NCI-H446 (cell line): Measurements from ENCODE around the gene AQP2.
"Not testable (repeated sequence)": the region's sequence is repeated elsewhere in the genome, so short reads cannot be mapped to it uniquely, and the experiment has no call there.

Experiments used
- DNase-seq, 2 experiments: peaks; one replicate each; lab custom pipeline; 2025; lab: John Stamatoyannopoulos, UW

Gene AQP2

DNA sequence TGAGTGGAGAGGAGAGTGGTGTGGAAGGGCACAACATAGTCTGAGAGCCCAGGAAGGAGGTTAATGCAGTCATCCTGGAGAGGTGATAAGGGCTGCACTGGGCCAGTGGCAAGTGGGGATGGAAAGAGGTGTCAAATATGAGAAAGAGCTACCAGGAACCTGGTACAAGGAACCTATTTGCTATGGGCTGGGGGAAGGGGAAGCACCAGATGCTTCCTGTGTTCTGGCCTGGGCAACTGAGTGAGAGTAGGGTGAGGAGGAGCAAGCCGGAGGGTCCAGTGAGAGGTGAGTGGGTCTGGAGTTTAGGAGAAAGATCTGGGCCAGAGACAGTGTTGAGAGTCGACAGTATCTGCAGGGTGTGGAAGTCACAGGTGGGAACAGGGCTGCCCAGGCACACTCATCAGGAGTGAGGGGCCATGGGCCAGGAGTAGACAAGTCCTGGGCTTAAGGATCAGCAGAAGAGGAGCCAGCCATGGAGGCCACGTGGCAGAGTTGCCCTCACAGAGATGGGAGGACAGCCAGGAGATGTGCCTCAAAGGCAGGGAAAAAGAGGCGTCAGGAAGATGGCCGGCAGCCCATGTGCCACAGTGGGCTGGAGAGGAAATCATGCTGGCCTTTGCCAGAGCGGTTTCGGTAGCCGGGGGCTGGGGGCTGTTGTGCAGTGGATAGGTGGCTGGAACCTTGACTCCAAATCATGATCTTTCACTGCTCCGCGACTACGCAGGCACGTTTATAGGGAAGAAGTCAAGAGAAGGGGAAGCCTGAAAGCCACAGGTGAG is 19.3 kb downstream of the AQP2 start:
- DNase-seq, result no peak

DNA sequence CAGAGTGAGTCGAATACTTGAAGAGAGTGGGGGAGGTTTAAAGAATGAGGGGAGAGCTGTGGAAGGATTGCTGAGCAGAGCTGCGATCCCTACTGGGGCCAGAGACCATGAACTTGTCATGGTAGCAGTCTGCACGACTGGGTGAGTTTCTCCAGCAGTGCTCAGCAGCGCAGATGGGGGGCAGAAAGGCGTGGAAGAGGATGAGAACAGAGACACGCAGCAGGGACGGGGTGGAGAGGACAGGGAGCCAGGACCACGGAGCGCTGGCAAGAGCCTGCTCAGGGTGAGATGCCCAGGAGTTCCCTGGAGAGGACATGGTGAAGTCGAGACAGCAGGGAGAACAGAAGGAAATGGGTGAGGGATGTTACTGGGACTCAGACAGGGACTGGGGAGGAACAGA is 20.1 kb downstream of the AQP2 start:
- DNase-seq, result no peak

- no peak for DNase-seq
Observed at GRCh38 chr12:49971141-49971540, 20.6 kb downstream of the AQP2 start.

- DNase-seq, result no peak
Observed at GRCh38 chr12:49972129-49972528, 21.6 kb downstream of the AQP2 start.

- no peak for DNase-seq
Observed at GRCh38 chr12:49972641-49973360, 22.3 kb downstream of the AQP2 start, which contains the start of gene AQP6. Gene AQP6 (plus strand): TSS chr12:49972947. CDS start chr12:49973174, 227 bp downstream.

DNA sequence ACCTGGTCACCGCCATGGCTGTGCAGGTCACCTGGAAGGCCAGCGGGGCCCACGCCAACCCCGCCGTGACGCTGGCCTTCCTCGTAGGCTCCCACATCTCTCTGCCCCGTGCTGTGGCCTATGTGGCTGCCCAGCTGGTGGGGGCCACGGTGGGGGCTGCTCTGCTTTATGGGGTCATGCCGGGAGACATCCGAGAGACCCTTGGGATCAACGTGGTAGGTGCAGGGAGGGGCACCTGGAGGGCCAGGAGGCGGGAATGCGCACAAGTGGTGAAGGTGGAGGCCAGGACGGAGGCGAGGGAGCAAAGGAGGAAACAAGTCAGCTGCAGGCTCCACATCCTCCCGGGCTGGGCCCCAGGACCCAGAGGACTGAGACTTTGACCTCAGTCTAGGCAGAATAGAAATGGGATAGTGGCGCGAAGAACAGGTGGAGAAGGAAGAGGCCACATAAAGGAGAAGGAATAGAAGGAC is 22.9 kb downstream of the AQP2 start:
- DNase-seq, result no peak

DNA sequence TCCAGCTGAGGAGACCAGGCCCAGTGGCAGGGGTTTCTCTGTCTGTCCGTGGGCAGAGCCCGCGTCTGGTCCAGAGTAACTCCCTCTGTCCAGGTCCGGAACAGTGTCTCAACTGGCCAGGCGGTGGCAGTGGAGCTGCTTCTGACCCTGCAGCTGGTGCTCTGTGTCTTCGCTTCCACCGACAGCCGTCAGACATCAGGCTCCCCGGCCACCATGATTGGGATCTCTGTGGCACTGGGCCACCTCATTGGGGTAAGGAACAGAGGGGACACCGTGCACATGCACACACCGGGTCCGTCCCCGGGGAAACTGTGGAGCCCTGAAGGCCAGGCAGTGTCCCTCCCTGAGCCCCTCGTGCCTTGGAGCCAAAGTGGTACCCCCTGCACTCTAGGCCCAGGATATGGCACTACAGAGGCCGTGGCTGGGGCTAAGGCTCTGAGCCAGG is 23.7 kb downstream of the AQP2 start:
- no peak for DNase-seq

DNA sequence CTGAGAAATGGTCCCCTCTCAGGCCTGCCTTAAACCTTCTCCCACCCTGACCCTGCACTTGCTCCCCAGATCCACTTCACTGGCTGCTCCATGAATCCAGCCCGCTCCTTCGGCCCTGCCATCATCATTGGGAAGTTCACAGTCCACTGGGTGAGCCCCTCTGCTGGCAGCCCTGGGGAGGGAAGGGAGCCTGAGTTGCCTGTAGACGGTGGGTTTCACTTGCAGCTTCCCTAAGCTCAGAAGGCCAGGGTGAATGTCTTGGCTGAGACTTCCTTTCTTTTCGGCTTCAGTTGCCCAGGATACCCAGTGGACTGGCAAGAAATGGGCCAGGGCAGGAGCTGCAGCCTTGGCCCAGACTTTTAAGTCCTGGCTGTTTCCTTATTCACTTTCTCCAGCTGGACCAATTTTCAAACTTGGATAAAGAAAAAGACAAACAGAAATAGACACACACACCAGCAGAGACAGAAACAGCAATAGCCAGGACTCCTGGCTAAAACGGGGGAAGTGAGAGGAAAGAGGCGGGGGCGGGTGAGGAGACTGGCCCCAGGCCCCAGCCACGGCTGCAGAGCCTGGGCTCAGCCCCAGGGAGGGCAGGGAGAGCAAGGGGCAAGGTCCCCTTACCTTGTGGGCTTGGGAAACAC is 24.3 kb downstream of the AQP2 start:
- no peak for DNase-seq

- no peak for DNase-seq
Observed at GRCh38 chr12:49975318-49975761, 24.8 kb downstream of the AQP2 start.

DNA sequence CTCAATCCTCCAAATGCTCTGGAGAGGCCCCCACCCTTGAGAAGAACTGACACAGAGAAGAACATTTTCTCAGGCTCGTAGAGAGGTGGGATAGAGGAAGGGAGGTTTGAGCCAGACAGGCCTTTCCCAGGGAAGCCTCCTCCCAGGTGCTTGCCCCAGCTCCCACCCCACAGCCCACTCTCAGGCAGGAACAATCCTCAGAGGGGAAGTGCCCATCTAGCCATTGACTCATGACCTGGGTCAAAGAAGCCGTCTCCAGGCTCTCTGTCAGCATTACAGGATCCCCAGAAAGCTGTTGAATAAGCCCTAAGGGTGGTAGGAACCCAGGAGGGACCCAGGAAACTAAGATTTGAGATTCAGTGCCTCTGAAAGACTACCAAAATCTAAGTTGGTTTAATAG is 26.0 kb downstream of the AQP2 start:
- DNase-seq, result no peak

- DNase-seq, result no peak
Observed at GRCh38 chr12:49978125-49978524, 27.6 kb downstream of the AQP2 start.

DNA sequence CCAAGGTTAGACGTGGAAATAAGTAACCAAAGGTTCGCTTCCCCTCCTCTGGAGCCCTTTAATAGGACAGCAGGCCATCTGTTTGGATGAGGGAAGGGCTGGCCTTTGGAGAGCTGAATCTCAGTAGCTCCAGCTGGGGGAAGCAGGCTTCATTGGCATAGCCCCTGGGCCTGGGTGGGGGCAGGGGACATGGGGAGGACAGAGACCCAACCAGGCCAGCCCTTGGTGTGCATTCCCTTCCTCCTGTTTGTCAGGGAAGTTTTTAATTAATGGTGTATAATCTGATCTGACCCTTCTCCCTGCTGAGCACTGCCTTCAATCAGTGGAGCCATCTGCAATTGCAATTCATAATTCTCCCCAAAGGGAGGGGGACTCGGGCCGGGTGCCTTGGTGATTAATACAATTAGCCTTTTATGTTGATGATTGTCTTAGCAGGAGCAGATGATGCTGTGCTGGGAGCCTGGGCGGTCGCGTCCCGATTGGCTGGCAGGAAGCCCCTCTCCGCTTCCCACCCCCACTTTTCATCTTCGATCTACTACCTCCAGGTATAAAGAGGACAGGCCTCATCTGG is 28.6 kb downstream of the AQP2 start:
- DNase-seq, result peak in 1 of 2 experiments; percentile 40

GRCh38 chr12:49979791-49980190 is 29.3 kb downstream of the AQP2 start:
- DNase-seq, result no peak

GRCh38 chr12:49980501-49981349 is 30.2 kb downstream of the AQP2 start:
- no peak for DNase-seq

DNA sequence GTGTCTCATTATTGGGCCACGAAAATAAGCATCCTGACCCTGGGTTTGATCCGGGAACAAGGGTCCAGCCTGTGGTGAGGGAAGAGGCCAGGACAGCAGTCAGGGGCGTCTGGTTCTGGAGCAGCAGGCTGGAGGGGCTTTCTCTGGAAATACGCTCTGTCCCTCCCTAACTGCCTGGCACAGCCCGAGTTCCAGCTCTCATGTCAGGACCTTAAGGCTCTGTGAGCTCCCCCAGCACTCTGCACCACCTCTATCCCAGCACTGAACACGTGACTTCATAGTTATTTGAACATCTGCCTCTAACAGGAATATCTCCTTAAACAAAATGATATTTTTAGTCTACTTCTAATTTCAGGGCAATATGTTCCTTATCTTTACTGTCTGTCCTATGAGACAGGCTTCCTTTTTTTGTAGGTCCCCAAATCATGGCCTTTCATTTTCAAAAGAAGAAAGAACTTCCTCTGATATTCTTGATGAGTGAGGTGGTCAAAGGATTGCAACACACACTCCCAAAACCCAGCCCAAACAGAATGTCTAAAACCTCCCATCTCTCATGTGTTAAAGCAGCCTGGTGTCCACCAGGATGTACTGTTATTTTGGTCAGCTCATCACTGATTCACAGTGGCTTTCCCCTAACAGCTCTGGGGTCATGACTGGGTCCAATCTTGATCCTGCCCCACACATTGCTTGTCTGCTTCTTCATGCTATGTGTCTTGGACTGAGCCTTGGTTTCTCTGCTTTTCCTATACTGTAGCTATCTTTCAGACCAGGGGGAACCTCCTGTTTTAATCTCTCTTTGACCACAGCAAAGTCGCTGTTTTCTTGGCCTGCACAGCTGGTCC is 31.9 kb downstream of the AQP2 start:
- no peak for DNase-seq

- DNase-seq, result peak in 1 of 2 experiments; percentile 61
Observed at GRCh38 chr12:49983892-49984291, 33.4 kb downstream of the AQP2 start.

GRCh38 chr12:49984476-49985359 is 34.2 kb downstream of the AQP2 start:
- DNase-seq, result peak in 1 of 2 experiments; percentile 53

DNA sequence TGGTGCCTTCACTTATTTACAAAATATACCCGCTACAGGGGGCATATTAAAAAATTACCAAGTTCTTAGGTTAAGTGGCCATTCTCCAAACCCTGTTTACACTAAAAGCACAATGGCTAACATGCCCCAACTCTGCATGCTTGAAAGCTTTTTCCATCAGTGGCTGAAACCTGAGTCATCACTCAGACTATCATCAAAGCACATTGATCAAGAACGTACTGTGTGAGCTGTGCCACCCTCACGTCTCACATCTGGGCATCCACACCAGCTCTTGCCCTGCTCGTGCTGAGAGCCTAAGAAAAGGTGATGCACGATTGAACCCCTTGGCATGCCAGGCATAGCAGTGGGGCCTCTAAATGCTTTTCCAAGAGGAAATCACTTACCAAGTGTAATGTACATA is 35.4 kb downstream of the AQP2 start:
- DNase-seq, result no peak

GRCh38 chr12:49986476-49986875 is 35.9 kb downstream of the AQP2 start:
- DNase-seq, result not testable (repeated sequence)
